ENCODE data around the gene IL1RAPL1. TPM values are rescaled to one million over a fixed set of nuclear protein-coding genes. Genes with fewer than 3 reads are reported as not detected.

Gene IL1RAPL1
- total RNA-seq, 4 donors from 2014 or later: 0.13 TPM; not detected in 3

DNA sequence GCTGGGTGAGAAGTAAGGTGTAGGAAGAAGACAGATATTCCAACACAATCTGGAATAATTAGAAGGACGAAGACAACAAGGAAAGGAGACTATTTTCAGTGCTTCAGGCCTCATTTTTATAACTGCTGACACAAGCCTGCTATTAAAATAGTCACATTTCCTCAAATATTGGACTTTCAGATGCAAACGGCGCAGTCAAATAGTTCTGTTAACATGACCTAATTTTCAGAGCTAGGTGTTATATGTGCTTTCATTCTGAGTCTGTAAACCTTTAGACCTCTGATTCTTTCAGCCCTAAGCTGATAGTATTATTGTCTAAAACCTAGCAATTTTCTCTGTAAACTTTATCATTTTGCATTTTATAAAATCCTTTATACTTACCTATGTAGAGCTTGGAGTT lies 261.5 kb downstream of the IL1RAPL1 start:
- Histone ChIP-seq H3K27ac (no peak overlapping the region), H3K4me1 (no peaks in the 10 kb centered on the region), H3K27me3 (no peaks in the 10 kb centered on the region), H3K36me3 (no peaks in the 10 kb centered on the region), H3K9me3 (no peaks in the 10 kb centered on the region), H3K4me3 (no peak overlapping the region)
- 75% methylated on average over 3 of the region's 3 CpGs for WGBS
- no peak for DNase-seq (ENCODE audit: low spot score in 2 of 2)
- TF ChIP-seq POLR2A (IDR thresholded peaks at IDR 0.05) (no peak), EP300 (IDR thresholded peaks at IDR 0.05) (no peak), POLR2AphosphoS5 (IDR thresholded peaks at IDR 0.05) (no peak)
- TF ChIP-seq, protein P1, sequence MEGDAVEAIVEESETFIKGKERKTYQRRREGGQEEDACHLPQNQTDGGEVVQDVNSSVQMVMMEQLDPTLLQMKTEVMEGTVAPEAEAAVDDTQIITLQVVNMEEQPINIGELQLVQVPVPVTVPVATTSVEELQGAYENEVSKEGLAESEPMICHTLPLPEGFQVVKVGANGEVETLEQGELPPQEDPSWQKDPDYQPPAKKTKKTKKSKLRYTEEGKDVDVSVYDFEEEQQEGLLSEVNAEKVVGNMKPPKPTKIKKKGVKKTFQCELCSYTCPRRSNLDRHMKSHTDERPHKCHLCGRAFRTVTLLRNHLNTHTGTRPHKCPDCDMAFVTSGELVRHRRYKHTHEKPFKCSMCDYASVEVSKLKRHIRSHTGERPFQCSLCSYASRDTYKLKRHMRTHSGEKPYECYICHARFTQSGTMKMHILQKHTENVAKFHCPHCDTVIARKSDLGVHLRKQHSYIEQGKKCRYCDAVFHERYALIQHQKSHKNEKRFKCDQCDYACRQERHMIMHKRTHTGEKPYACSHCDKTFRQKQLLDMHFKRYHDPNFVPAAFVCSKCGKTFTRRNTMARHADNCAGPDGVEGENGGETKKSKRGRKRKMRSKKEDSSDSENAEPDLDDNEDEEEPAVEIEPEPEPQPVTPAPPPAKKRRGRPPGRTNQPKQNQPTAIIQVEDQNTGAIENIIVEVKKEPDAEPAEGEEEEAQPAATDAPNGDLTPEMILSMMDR (IDR thresholded peaks at IDR 0.05): no peak

DNA sequence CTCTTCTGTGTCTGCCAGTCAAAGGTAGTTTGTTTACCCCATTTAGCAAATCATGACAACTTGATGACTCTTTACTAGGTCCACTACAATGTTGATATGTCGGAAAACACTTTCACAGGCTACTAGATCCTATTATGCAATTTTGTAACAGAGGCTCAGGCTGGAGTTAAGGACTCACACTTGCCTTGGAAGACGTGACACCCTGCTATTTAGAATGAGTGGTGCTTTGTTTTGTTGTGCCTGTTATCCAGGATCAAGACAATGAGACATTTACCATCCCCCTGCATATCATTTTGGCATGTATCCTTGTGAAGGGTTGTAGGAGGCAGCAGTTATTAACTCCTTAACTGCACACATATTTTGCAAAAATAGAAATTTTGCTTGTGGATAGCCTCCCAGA lies 263.7 kb downstream of the IL1RAPL1 start:
- Histone ChIP-seq H3K4me3 (no peak overlapping the region), H3K27ac (no peak overlapping the region), H3K27me3 (no peaks in the 10 kb centered on the region), H3K36me3 (no peaks in the 10 kb centered on the region), H3K9me3 (no peaks in the 10 kb centered on the region), H3K4me1 (no peaks in the 10 kb centered on the region)
- 60% methylated on average over 2 of the region's 2 CpGs for WGBS
- TF ChIP-seq, protein P1 (IDR thresholded peaks at IDR 0.05): no peak
- TF ChIP-seq EP300 (IDR thresholded peaks at IDR 0.05) (no peak), POLR2A (IDR thresholded peaks at IDR 0.05) (no peak), POLR2AphosphoS5 (IDR thresholded peaks at IDR 0.05) (no peak)
- DNase-seq (ENCODE audit: low spot score in 2 of 2): no peak

DNA sequence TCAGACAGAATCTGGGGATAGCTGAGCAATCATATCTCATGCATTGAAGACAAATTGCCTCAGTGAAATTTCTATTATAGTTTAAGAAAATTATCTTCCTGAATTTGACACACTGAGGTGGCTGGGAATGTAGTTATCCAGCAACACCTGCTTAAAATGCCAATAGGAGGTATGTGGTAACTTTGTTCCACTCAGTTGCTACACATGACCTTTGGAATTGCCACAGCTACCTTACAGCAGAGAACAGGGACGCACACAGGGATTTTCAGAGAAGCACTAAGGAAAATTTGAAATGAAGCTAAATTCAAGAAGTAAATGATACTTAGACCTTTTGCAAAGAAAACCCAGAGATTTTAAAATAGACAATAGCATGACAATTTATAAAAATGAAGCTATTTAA lies 264.6 kb downstream of the IL1RAPL1 start:
- 83% methylated on average over 1 of the region's 1 CpG for WGBS
- H3K36me3 ChIP-seq: no peaks in the 10 kb centered on the region
- H3K4me1 ChIP-seq: no peaks in the 10 kb centered on the region
- no peaks in the 10 kb centered on the region for H3K27me3 ChIP-seq
- no peak overlapping the region for H3K27ac ChIP-seq
- no peak overlapping the region for H3K4me3 ChIP-seq
- no peaks in the 10 kb centered on the region for H3K9me3 ChIP-seq
- DNase-seq (ENCODE audit: low spot score in 2 of 2): no peak
- TF ChIP-seq POLR2A (IDR thresholded peaks at IDR 0.05): no peak
- TF ChIP-seq EP300 (IDR thresholded peaks at IDR 0.05): no peak
- TF ChIP-seq, protein P1 (IDR thresholded peaks at IDR 0.05): no peak
- TF ChIP-seq POLR2AphosphoS5 (IDR thresholded peaks at IDR 0.05): no peak

DNA sequence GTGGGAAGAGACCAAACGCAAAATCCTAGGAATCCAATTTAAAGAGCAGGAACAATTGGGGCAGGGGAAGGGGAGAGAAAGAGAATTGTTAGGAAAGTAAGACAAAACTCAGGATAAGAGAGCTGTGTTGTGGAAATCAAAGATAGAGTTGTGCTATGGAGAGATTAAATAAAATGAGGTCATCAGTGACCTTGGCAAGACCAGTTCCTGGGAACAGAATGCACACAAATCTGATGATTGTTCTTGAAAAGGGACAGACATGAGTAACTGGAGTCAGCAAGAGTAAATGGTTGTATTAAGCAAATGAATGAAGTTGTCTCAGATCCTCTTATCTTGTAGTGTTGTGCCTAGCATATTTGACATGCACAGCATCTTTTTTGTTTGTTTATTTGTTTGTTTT lies 267.4 kb downstream of the IL1RAPL1 start:
- no peak for DNase-seq (ENCODE audit: low spot score in 2 of 2)
- Histone ChIP-seq H3K9me3 (no peaks in the 10 kb centered on the region), H3K27ac (no peak overlapping the region), H3K27me3 (no peaks in the 10 kb centered on the region), H3K4me1 (no peaks in the 10 kb centered on the region), H3K36me3 (no peaks in the 10 kb centered on the region), H3K4me3 (no peak overlapping the region)
- TF ChIP-seq, protein P1 (IDR thresholded peaks at IDR 0.05): no peak
- TF ChIP-seq EP300 (IDR thresholded peaks at IDR 0.05) (no peak), POLR2AphosphoS5 (IDR thresholded peaks at IDR 0.05) (no peak), POLR2A (IDR thresholded peaks at IDR 0.05) (no peak)
- 52% methylated on average over 1 of the region's 1 CpG for WGBS

DNA sequence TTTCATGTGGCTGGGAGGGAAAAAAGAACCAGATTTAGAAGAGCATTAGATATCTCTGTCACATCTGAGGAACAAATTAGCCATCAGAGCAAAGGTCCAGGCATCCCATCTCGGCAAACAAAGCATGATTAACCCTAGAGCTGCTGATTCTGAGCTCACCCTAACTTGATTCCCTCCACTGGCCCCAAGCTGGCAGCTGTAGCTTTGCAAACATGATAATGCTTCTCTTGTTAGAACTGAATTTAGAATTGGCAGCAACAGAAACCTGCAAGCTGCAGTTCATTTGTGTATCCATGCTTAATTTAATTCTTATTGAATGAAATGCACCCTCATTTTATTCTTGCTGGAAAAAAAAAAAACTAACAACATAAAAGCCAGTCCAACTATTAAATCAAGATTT lies 289.2 kb downstream of the IL1RAPL1 start:
- Histone ChIP-seq H3K9me3 (no peaks in the 10 kb centered on the region), H3K36me3 (no peaks in the 10 kb centered on the region), H3K27me3 (no peaks in the 10 kb centered on the region), H3K27ac (no peak overlapping the region), H3K4me1 (no peaks in the 10 kb centered on the region), H3K4me3 (no peak overlapping the region)
- TF ChIP-seq POLR2A (IDR thresholded peaks at IDR 0.05): no peak
- TF ChIP-seq POLR2AphosphoS5 (IDR thresholded peaks at IDR 0.05): no peak
- TF ChIP-seq, protein P1 (IDR thresholded peaks at IDR 0.05): no peak
- TF ChIP-seq EP300 (IDR thresholded peaks at IDR 0.05): no peak
- DNase-seq (ENCODE audit: low spot score in 2 of 2): no peak
- WGBS: 18% methylated on average over 1 of the region's 1 CpG

Measured in suprapubic skin (tissue), 4 donors.